ENCODE results near the gene HOPX.
A peak's percentile ranks its signal among the peaks of the same experiment; 100 is the strongest.
"Not testable (repeated sequence)": the region's sequence is repeated elsewhere in the genome, so short reads cannot be mapped to it uniquely, and the experiment has no call there.

Gene HOPX

DNA sequence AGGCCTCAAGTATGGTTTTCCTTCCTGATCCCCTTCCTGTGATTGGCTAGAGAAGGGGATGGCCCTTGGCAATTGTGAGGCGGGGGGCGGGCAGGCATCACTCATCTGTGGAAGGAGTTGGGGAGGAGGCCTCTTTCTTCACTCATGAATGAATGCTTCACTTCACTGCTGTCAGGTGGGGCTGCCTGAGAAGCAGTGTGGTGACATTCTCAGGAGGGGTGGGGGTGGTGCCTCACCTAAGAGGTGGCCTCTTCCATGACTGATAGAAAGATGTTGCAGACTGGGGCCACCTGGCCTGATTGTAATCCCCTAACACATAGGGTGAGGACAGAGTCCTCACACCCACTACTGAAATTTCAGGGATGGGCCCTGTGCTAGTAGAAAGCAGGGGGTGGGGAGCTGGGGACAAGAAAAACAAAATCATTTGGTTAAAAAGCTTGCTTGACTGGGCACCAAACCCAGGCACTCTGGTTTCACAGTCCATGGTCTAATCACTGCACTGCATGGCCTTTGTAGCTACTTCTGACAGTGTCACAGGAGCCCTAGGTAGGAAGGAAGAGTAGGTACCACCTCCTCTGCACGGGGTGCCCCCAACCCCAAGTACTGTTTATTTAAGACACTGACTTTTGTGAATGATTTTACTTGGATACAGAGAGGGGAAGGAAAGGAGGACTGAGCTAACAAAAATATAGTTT is 5.6 kb upstream of the HOPX start:
- no peak for DNase-seq

- no peak for DNase-seq
Measured at GRCh38 chr4:56684320-56685050, 3.4 kb upstream of the HOPX start.

DNA sequence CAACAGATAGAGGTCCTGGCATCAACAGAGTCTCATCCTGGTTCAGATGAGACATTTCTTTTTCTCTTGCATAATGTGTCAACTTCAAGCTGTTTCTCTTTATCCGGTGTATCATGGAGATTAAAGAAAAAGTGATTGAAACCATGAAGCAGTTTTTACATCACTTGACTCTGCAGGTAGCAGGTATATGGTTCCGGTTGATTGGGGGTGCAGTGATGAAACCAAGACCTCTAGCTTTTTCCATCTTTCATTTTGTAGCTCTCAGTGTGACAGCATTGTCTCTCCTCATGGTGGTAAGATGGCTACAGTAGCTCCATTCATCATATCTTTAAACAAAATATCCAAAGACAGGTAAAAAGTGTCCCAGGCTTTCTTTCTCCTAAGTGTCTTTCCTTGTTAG is 2.4 kb upstream of the HOPX start:
- no peak for DNase-seq

DNA sequence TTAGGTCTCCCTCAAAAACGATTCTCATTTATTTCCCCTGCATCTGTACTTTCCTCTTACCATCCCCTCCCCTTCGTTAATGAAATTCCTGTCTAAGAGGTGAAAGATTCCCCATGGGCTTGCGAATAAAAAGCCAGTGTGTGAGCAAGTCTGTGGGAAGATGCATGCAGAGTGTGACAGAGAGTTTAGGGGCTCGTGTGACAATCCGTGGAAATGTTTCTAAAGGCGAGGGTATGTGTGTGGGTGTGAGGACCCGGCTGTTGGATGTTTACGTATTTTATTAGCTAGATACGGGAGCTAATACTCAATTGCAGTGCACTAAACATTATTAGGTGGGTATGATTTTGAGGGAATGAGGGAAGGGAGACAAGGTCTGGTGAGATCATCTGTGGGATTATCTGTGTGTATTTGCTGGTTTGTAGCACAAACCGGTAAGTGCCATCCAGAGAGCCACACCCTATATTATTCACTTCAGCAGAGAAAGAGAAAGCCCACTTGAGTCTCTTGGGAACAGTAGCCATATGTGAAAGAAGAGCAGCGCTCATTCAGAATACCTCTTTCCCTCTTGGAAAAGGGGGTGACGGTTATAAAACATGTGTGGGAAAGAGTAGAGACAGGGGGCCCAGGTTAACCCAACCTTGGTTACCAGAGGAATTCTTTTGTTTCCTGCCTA is 893 bp upstream of the HOPX start:
- no peak for DNase-seq

DNA sequence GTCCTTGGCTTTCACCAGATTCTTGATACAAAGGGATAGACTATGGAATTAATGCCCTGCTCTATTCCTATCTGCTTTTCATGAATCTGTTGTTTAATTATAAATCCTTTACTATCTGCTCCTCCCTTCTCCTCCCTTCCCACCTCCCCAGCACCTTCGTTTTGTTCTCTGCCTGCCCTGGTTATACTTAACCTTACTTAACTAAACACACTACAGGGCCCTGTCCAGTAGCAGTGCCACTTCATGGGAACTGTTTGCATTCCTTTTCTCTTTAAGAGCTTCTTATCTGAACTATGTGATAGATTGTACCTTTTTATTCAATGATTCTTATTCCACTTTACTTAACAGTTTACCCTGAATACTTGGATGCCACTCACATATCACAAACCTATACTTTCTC is 830 bp downstream of the HOPX start:
- DNase-seq: no peak

- DNase-seq: no peak
Measured at GRCh38 chr4:56677711-56678110, 3.4 kb downstream of the HOPX start.

- no peak for DNase-seq
Measured at GRCh38 chr4:56674984-56675383, 6.1 kb downstream of the HOPX start.

DNA sequence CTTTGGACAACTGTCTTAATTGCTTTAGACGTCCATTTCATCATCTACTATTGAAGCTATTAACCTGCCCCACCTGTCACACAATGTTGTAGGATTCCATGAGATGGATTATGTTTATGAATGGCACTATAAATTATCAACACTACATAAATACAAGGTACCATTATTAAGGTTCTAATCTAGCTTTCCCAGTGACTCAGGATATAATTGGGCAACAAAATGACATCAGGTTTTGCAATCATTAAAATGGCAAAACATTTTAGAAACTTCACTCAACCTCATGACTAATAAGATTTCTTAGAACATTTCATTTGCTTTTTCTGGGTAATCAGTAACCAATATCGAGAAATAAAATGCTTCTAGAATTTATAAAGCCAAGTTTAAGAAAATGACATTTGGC is 9.2 kb downstream of the HOPX start:
- DNase-seq: no peak

GRCh38 chr4:56671373-56671772 is 9.7 kb downstream of the HOPX start:
- no peak for DNase-seq

DNA sequence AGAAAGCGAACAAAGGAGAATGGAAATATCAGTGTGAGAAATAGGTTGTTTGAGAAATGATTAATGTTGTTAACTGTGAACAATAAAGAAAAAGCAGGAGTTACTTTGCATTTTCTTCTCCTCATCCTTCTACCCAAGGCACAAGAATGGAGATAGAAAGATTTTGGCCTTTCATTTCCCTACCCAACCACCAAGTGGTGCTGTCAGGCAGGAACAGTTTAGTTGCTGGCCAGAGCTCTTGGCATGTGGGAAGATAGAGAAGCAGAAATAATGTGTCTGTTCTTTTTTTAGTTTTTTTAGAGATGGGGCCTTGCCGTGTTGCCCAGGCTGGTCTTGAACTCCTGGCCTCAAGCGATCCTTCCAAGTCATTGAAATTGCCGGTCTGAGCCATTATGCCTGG is 12.8 kb downstream of the HOPX start:
- DNase-seq: no peak

- DNase-seq: not testable (repeated sequence)
Measured at GRCh38 chr4:56667396-56667795, 13.7 kb downstream of the HOPX start.

- no peak for DNase-seq
Measured at GRCh38 chr4:56666279-56666678, 14.8 kb downstream of the HOPX start.

DNA sequence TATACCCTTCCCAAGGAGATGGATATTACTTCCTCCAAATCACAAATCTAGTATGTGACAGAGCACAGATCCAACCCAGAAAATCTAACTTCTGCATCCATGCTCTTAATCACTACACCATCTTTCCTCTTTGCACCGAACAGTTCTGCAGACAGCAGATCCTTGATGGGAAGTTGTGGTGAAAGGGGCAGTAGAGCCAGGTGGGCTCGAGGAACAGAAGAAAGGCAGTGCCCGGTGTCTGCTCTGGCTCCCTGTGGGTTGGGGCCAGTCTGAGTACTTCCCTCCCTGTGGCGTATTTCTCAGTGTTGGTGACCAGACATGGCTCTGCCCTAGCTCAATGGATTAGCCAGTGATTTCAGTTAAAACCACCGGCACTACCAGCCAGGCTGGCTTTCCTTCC is 15.3 kb downstream of the HOPX start:
- DNase-seq: no peak

DNA sequence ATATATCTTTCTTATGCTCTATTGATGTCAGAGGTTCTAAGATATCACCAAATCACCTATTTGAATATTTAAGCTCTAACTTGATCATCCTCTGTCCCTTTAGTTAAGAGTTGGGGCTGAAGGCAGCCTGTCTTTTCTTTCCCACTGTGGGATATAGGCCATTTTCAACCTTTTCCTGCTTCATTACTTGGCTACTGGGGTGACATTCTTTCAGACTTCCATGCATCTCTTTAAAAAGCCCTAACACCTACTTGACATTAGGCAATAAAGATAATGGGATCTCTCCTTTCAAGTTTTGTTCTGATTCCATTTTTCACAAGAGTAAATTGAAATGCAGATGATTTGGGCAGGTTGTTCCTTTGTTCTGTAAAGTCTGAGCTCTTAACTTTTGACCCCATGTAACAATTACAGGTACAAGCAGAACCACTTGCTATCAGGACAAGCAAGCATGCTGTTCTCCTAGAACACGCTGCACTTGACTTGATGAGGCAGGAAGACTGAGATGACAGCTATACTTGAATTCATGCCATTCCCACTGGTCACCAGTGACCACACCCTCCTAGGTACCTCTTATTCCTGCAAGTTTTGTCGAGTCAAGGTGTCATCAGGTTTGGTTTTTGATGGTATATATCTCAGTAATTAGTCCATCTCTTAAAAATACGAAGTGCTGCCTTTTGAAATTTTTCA is 18.2 kb downstream of the HOPX start:
- no peak for DNase-seq

- DNase-seq: no peak
Measured at GRCh38 chr4:56659946-56660345, 21.1 kb downstream of the HOPX start.

DNA sequence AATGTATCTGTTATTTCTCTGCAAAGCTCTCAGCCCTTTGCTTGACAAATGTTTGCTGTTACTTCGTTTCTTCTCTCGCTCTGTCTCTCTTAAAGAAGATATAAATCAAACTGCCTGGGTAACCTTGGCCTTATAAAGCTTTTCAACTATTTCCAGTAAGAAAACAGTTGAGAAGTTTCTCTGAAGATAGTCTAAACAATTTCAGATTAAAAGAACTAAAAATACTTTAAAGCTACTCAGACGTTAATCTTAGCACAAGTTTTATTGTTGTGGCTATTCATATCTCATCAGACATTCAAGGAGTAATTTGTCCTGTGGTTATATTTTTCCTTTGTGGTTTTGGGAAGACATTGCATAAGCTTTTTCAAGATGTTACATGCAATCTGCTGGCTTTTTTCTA is 22.6 kb downstream of the HOPX start:
- DNase-seq: no peak

- no peak for DNase-seq
Measured at GRCh38 chr4:56657818-56658217, 23.3 kb downstream of the HOPX start.

DNA sequence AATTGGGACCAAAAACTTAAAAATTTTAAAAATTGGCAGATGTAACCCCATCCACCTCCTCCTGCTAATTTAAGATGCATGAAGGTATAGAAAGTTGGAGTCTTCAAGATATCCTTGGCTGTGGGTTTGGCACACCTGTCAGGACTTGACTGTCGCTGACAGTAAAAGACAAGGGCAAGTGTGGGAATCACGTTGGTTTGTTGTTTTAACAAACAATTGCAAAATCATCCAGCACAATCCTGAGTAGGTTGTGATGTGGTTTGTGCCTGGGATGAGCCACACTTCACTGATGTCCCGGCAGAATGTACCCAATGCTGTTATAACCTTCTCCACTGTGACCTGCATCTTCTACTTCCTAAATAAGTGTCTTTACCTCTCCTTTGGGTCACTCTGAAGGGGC is 24.0 kb downstream of the HOPX start:
- DNase-seq: no peak

GRCh38 chr4:56656346-56656643 is 24.8 kb downstream of the HOPX start:
- peak; percentile 75 for DNase-seq

DNA sequence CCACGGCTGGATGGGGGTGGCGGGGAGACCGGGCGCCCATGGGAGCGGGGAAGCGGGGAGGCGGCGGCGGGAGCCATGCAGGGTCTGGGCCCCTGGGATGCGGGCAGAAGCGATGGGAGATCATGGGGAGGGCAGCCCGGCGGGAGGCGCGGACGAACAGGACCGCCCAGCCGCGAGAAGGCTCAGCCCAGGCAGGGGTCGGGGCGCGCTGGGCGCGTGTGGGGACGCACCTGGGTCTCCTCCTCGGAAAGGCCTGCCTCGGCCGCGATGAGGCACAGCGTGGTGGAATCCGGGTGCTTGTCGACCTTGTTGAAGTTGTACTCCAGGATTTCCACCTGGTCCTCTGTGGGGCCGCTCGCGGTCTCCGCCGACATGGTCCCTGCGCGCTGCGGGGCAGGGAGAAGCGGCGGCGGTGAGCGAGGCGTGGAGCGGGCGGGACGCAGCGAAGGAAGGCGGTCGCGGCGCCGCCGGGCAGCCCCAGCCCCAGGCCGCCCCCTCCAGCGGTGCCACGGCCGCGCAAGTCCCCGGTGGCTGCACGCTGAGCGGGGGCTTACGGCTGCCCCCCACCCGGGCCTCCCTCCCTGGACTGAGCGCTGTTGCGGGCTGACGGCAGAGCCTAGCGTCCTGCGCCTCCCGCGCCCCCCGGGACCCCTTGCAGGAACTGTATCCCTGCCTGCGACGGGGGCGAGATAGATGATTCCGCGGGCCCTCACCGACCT is 25.3 kb downstream of the HOPX start:
- DNase-seq: peak; percentile 67

GRCh38 chr4:56655209-56655626 is 25.9 kb downstream of the HOPX start:
- DNase-seq: no peak

GRCh38 chr4:56654238-56654632 is 26.9 kb downstream of the HOPX start:
- DNase-seq: no peak

Measured in activated effector memory CD4-positive, alpha-beta T cell treated with anti-CD3 and anti-CD28 coated beads, Interleukin-2, amount 50 U/mL, for 16 hours (primary cell).